ENCODE data around the gene GALNS.

GRCh38 chr16:88906020-88906419 lies 49.3 kb upstream of the GALNS start:
- TF ChIP-seq CTCF (IDR thresholded peaks at IDR 0.05; ENCODE audit: borderline replicate concordance, extremely low read depth, low read length, poor library complexity, severe bottlenecking) (no peak), EZH2 (IDR thresholded peaks at IDR 0.05; ENCODE audit: borderline replicate concordance, low read depth, low read length, severe bottlenecking) (no peak)

Measured in DND-41 (cell line).